Fibroblast of mammary gland (primary cell): Measurements from ENCODE around the gene ACP5.
A peak's percentile ranks its signal among the peaks of the same experiment; 100 is the strongest.

Experiments
- DNase-seq: peaks from one replicate; pipeline ENCODE4 v3.0.0-alpha.2; 2010; ENCODE audit warnings: low read depth
- H3K4me3 ChIP-seq: 2 replicates; pipeline ENCODE4 v1.5.1; 2011; ENCODE audit warnings: low read depth, mild to moderate bottlenecking, low read length, moderate library complexity; ENCODE audit not compliant: control insufficient read depth
- CTCF ChIP-seq: conservative IDR thresholded peaks from 2 replicates; pipeline ENCODE4 v1.5.1; 2011; ENCODE audit warnings: low read depth, low read length, inconsistent platforms; ENCODE audit not compliant: control insufficient read depth, insufficient read depth

The ACP5 gene

GRCh38 chr19:11535792-11536595, 41.5 kb downstream of the ACP5 start:
- H3K4me3 ChIP-seq, result peak overlapping the region; percentile 33
- peak; percentile 55 for TF ChIP-seq CTCF
- peak; percentile 81 for DNase-seq

GRCh38 chr19:11534948-11535347, 42.5 kb downstream of the ACP5 start:
- TF ChIP-seq CTCF, result no peak
- DNase-seq, result no peak
- no peak overlapping the region for H3K4me3 ChIP-seq

GRCh38 chr19:11534538-11534937, 42.9 kb downstream of the ACP5 start:
- H3K4me3 ChIP-seq, result no peak overlapping the region
- no peak for TF ChIP-seq CTCF
- DNase-seq, result no peak

GRCh38 chr19:11530432-11530831, 47.0 kb downstream of the ACP5 start:
- H3K4me3 ChIP-seq, result no peak overlapping the region
- peak; percentile 90 for DNase-seq
- TF ChIP-seq CTCF, result peak; percentile 31

- no peak for TF ChIP-seq CTCF
- H3K4me3 ChIP-seq, result peak within 1 kb of the TSS; percentile 93
- peak; percentile 99 for DNase-seq
Measured at GRCh38 chr19:11528551-11529341, 48.7 kb downstream of the ACP5 start, which contains the start of gene ECSIT. TSS of gene ECSIT (minus strand) at chr19:11529134. CDS start at chr19:11519170, 9,964 bp downstream.
